Vagina (tissue), 2 donors: ENCODE measurements around the gene FBXL7.

Experiments
- POLR2A ChIP-seq, 2 donors: fragments of 450-650 bp; IDR thresholded peaks; one replicate each; pipeline ENCODE4 v1.6.1; 2017; ENCODE audit warnings: antibody characterized with exemption in 2 of 2, mild to moderate bottlenecking in 2 of 2, moderate library complexity in 2 of 2
- POLR2AphosphoS5 ChIP-seq, 2 donors: sonication (generic); formaldehyde crosslinking; IDR thresholded peaks; one replicate each; pipeline ENCODE4 v1.9.0; 2017; ENCODE audit warnings: antibody characterized with exemption in 2 of 2, mild to moderate bottlenecking in 2 of 2, low read depth in 1 of 2; ENCODE audit not compliant: insufficient read depth in 1 of 2
- TF ChIP-seq, protein P1 (sequence below), 3 experiments: fragments of 450-650 bp in 2 of 3; fragments of 200-600 bp in 1 of 3; sonication (generic) in 1 of 3; IDR thresholded peaks; one replicate each; pipeline ENCODE4 v1.5.1; 2017 to 2019; ENCODE audit warnings: antibody characterized with exemption in 3 of 3, mild to moderate bottlenecking in 2 of 3, moderate library complexity in 2 of 3

DNA sequence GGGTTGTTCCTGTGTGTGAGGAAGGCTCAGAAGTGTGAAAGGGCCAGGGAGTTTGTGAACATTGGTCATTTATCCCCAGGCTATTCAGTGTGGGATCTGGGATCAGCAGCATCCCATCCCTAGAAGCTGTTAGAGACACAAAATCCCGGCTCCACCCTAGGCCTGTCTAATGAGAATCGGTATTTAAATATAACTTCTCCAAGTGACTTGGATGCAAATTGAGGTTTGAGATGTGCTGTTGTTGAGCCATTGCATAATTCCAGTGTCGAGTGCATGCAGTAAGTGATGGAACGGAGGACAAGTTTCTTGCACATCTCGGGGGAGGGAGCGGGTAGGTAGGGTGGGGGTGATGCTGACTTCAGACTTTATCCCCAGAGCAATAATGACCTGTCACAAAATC, 138.3 kb downstream of the FBXL7 start:
- TF ChIP-seq, protein P1, sequence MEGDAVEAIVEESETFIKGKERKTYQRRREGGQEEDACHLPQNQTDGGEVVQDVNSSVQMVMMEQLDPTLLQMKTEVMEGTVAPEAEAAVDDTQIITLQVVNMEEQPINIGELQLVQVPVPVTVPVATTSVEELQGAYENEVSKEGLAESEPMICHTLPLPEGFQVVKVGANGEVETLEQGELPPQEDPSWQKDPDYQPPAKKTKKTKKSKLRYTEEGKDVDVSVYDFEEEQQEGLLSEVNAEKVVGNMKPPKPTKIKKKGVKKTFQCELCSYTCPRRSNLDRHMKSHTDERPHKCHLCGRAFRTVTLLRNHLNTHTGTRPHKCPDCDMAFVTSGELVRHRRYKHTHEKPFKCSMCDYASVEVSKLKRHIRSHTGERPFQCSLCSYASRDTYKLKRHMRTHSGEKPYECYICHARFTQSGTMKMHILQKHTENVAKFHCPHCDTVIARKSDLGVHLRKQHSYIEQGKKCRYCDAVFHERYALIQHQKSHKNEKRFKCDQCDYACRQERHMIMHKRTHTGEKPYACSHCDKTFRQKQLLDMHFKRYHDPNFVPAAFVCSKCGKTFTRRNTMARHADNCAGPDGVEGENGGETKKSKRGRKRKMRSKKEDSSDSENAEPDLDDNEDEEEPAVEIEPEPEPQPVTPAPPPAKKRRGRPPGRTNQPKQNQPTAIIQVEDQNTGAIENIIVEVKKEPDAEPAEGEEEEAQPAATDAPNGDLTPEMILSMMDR (IDR thresholded peaks at IDR 0.05) = no peak
- TF ChIP-seq POLR2AphosphoS5 (IDR thresholded peaks at IDR 0.05; ENCODE audit: insufficient read depth in 1 of 2, low read depth in 1 of 2) (no peak), POLR2A (IDR thresholded peaks at IDR 0.05) (no peak)
